GM18526 (cell line): ENCODE measurements around the gene KEL.

ENCODE experiments used
- POLR2A ChIP-seq: IDR thresholded peaks from 3 replicates; pipeline ENCODE4 v1.6.1; 2011; ENCODE audit not compliant: insufficient read length; ENCODE audit errors: extremely low read depth

The KEL gene

DNA sequence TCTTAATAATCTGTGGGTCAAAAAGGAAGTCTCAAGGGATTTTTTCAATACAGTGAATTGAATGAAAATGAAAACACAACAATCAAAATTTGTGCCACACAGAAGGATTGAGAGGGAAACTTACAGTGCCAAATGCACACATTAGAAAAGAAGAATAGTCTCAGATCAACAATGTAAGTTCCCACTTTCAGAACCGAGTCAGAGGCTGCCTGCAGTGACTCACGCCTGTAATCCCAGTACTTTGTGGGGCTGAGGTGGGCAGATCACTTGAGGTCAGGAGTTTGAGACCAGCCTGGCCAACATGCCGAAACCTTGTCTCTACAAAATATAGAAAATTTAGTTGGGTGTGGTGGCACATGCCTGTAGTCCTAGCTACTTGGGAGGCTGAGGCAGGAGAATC lies 12.5 kb upstream of the KEL start:
- TF ChIP-seq POLR2A = no peak

DNA sequence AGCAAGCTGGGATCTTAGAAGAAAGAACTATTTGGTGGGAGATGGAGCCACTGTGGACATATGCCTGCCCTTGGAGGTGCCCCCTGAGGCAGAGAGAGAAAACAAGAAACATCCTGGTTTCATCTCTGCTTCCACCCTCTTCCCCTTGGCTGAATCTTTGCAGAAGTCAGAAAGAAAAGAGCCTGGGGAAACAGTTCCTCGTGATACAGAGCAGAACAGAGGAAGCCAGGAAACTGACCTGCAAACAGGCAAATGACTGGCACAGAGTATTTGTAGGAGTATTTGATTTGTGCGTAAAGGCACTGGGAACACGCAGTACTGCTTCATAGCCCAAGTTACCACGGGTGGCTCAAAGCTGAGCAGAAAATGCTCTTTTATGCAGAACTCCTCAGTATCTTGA lies 7.0 kb upstream of the KEL start:
- TF ChIP-seq POLR2A = no peak

GRCh38 chr7:142968229-142968628 lies 6.1 kb upstream of the KEL start:
- no peak for TF ChIP-seq POLR2A

DNA sequence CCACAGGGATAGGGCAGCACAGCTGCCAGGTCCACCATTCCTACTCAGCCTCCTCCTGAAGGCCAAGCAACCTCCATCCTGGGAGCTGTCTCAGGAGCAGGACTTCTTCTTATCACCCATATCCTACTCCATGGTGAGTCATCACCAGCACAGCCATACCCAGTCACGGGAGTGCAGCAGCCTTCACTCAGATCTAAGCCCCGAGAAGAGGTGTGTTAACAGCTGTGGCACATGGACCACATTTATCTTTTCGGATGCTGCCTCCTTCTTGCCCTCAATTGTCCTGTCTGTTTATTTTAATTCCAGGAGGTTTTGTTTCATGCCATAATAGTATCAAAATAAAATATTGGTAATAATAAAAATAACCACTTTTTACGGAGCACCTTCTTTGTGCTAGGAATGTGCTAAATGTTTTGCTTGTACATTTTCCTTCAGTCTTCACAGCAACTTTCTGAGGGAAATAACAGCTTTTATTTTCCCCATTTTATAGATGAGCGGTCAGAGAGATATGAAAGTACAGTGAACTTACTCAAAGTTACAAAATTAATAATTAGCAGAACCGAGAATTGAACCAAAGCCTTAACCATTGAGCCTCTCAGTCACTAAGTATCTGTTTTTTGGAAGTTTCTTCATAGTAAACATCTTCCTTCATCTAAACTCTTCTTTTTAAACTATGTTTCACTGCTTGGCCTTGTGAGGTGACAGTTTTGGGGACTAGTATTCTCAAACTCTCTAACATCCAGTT lies 2.5 kb upstream of the KEL start:
- TF ChIP-seq POLR2A = no peak

DNA sequence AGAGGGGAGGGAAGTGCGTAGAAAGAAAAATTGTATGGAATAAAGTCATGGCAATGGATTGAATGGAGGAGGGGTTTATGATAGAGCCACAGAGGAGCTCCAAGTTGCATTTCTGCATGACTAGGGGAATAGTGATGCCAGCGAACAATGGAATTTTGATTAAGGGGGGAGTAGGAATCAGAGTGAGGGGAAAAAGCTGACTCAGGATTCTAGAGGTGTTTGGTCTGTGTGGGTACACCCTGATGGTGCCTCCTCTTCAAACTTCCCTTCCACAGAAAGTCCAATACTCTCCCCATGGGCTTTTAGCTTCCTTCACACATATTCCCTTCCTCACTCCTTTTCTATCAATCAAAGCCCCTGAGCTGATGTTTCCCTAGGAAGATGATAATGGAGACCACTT lies 1.8 kb upstream of the KEL start:
- TF ChIP-seq POLR2A = no peak

GRCh38 chr7:142962991-142963390 lies 828 bp upstream of the KEL start:
- no peak for TF ChIP-seq POLR2A

GRCh38 chr7:142961595-142961972 lies 579 bp downstream of the KEL start:
- TF ChIP-seq POLR2A = no peak

DNA sequence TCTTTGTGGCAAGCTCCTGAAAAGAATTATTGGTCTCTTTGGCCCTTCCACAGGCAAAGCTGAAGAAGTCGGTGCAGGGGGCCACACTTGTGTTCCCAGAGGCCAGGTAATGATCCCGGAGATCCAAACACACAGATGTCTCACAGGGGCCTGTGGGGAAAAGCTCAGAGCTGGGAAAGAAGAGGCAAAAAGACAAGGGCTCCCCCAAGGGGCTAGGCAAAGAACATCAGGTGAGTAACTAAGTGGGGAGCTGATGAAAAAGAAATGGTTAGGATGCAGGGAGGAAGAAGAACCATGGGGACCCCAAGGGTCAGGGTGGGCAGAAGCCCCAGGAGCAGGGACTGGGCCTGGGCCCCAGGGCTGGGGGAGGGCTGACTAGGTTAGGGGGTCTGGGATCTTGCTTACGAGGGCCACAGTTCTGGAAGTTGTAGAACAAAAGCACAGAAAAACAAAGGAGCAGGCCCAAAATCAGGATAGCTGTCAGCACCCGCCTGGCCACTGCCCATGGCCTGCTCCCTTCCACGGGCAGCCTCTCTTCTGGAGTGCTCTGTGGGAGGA lies 1.1 kb downstream of the KEL start:
- TF ChIP-seq POLR2A = no peak

- TF ChIP-seq POLR2A = no peak
Observed at GRCh38 chr7:142959202-142959601, 3.0 kb downstream of the KEL start.

GRCh38 chr7:142957723-142958122 lies 4.4 kb downstream of the KEL start:
- TF ChIP-seq POLR2A = no peak

- TF ChIP-seq POLR2A = no peak
Observed at GRCh38 chr7:142956951-142957623, 5.1 kb downstream of the KEL start.

- TF ChIP-seq POLR2A = no peak
Observed at GRCh38 chr7:142954680-142955268, 7.4 kb downstream of the KEL start.

DNA sequence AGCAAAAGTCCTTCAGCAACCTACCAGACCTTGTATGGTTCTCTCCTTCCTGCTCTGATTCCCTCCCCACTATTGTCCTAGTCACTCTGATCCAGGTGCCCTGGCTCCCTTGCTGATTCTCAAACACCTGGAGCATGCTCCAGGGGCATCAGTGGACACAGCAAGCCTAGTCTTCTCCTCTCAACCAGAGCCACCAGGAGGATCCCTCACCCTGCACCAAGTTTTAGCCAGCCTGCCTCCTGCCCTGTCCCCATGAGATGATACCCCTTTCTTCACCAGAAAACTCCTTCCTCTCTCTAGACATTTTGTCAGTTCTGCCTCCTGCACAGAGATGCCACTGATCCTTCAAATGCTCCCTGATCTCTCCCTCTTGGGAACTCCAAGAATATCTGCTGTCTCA lies 11.9 kb downstream of the KEL start:
- no peak for TF ChIP-seq POLR2A

- no peak for TF ChIP-seq POLR2A
Observed at GRCh38 chr7:142948603-142949002, 13.6 kb downstream of the KEL start.

- no peak for TF ChIP-seq POLR2A
Observed at GRCh38 chr7:142945001-142945400, 17.2 kb downstream of the KEL start.

- no peak for TF ChIP-seq POLR2A
Observed at GRCh38 chr7:142943706-142944268, 18.4 kb downstream of the KEL start.
